ENCODE results near the gene C9orf72. TPM values are rescaled to one million over a fixed set of nuclear protein-coding genes. Genes with fewer than 3 reads are reported as not detected.

The C9orf72 gene
- total RNA-seq, 2 experiments from 2014 or later: 7.0 to 7.3 TPM

GRCh38 chr9:27528886-27529315 lies 44.4 kb downstream of the C9orf72 start:
- H3K4me3 Mint-ChIP-seq: peak overlapping the region; percentile 82
- ChIA-PET POLR2A (interaction anchor here (1.5 kb wide), 1 partner anchor 44 kb away, joined by 3 read pairs; the partner anchor contains the start of gene C9orf72), CTCF (interaction anchor here (0.6 to 3.1 kb wide), 29 partner anchors 8 to 201 kb away, joined by 3 to 65 read pairs (median 5); no protein-coding TSS in a partner anchor)
- peak overlapping the region; percentile 66 for H3K27ac Mint-ChIP-seq
- H3K36me3 Mint-ChIP-seq (ENCODE audit: low read depth): no peaks in the 10 kb centered on the region
- peaks cover 13% of the 10 kb centered on the region for H3K27me3 Mint-ChIP-seq
- peak; percentile 74 for DNase-seq
- peak; percentile 79 for ATAC-seq
- intact Hi-C loops (cut with micrococcal nuclease): loop anchor here (1.0 kb wide), 1 partner anchor 196 kb away; no protein-coding TSS in a partner anchor
- H3K9me3 Mint-ChIP-seq: no peaks in the 10 kb centered on the region
- peaks cover 10% of the 10 kb centered on the region for H3K4me1 Mint-ChIP-seq (ENCODE audit: low read depth)
- TF ChIP-seq CTCF (IDR thresholded peaks at IDR 0.05): no peak

- peak; percentile 65 for DNase-seq
- ChIA-PET POLR2A (no interaction called here), CTCF (interaction anchor here (1.3 to 3.1 kb wide), 2 partner anchors 195 kb away, joined by 8 to 65 read pairs; no protein-coding TSS in a partner anchor)
- no peak overlapping the region for H3K27ac Mint-ChIP-seq
- no peak for TF ChIP-seq CTCF (IDR thresholded peaks at IDR 0.05)
- peak overlapping the region; percentile 82 for H3K4me3 Mint-ChIP-seq
- H3K36me3 Mint-ChIP-seq (ENCODE audit: low read depth): no peaks in the 10 kb centered on the region
- peaks cover 10% of the 10 kb centered on the region for H3K4me1 Mint-ChIP-seq (ENCODE audit: low read depth)
- peaks cover 13% of the 10 kb centered on the region for H3K27me3 Mint-ChIP-seq
- ATAC-seq: peak; percentile 31
- intact Hi-C loops (cut with micrococcal nuclease): no loop called here
- H3K9me3 Mint-ChIP-seq: no peaks in the 10 kb centered on the region
These were observed 45.0 kb downstream of the C9orf72 start for GRCh38 chr9:27528076-27528885.

GRCh38 chr9:27527702-27528075 lies 45.6 kb downstream of the C9orf72 start:
- DNase-seq (no peak), ATAC-seq (no peak)
- Mint-ChIP-seq H3K4me1 (ENCODE audit: low read depth) (peaks cover 10% of the 10 kb centered on the region), H3K27me3 (peaks cover 13% of the 10 kb centered on the region), H3K9me3 (no peaks in the 10 kb centered on the region), H3K36me3 (ENCODE audit: low read depth) (no peaks in the 10 kb centered on the region), H3K27ac (no peak overlapping the region), H3K4me3 (peak overlapping the region; percentile 82)
- ChIA-PET CTCF (interaction anchor here (0.9 to 1.9 kb wide), 4 partner anchors 14 to 194 kb away, joined by 3 to 8 read pairs (median 4); no protein-coding TSS in a partner anchor), POLR2A (no interaction called here)
- intact Hi-C loops (cut with micrococcal nuclease): no loop called here
- no peak for TF ChIP-seq CTCF (IDR thresholded peaks at IDR 0.05)

GRCh38 chr9:27524236-27524635 lies 49.0 kb downstream of the C9orf72 start, which contains the start of gene IFNK:
TSS of gene IFNK (plus strand) at chr9:27524290. CDS start at chr9:27524337, 47 bp downstream.
- Mint-ChIP-seq H3K9me3 (no peaks in the 10 kb centered on the region), H3K27ac (no peak within 1 kb of the TSS), H3K36me3 (ENCODE audit: low read depth) (no peaks in the 10 kb centered on the region), H3K4me3 (no peak within 1 kb of the TSS), H3K27me3 (peaks cover 13% of the 10 kb centered on the region), H3K4me1 (ENCODE audit: low read depth) (peaks cover 6% of the 10 kb centered on the region)
- intact Hi-C loops (cut with micrococcal nuclease): no loop called here
- no peak for TF ChIP-seq CTCF (IDR thresholded peaks at IDR 0.05)
- ChIA-PET CTCF (interaction anchor here (1.1 to 1.3 kb wide), 2 partner anchors 89 to 191 kb away, joined by 3 to 4 read pairs; no protein-coding TSS in a partner anchor), POLR2A (no interaction called here)
- ATAC-seq (no peak), DNase-seq (no peak)

GRCh38 chr9:27523141-27523540 lies 50.1 kb downstream of the C9orf72 start:
- intact Hi-C loops (cut with micrococcal nuclease): no loop called here
- Mint-ChIP-seq H3K36me3 (ENCODE audit: low read depth) (no peaks in the 10 kb centered on the region), H3K27me3 (peaks cover 12% of the 10 kb centered on the region), H3K4me1 (ENCODE audit: low read depth) (peaks cover 3% of the 10 kb centered on the region), H3K4me3 (no peak overlapping the region), H3K27ac (no peak overlapping the region), H3K9me3 (no peaks in the 10 kb centered on the region)
- POLR2A ChIA-PET: no interaction called here
- no peak for TF ChIP-seq CTCF (IDR thresholded peaks at IDR 0.05)
- CTCF ChIA-PET: no interaction called here
- DNase-seq (no peak), ATAC-seq (no peak)

Measured in activated CD8-positive, alpha-beta T cell treated with anti-CD3 and anti-CD28 coated beads for 36 hours (primary cell).